Measurements from ENCODE around the gene CENPP.

CENPP gene

GRCh38 chr9:92516521-92516920, 190.8 kb downstream of the CENPP start:
- Histone ChIP-seq H3F3A (ENCODE audit: insufficient read depth, low read length) (no peaks in the 10 kb centered on the region), H3K4me2 (ENCODE audit: low read depth, low read length) (no peak overlapping the region), H4K20me1 (ENCODE audit: insufficient read depth, low read length) (no peaks in the 10 kb centered on the region), H3K27me3 (replicated peaks; ENCODE audit: insufficient read depth, low read length) (no peaks in the 10 kb centered on the region), H3K79me2 (ENCODE audit: low read length) (no peaks in the 10 kb centered on the region), H3K36me3 (replicated peaks; ENCODE audit: insufficient read depth, low read length) (no peaks in the 10 kb centered on the region), H3K27ac (ENCODE audit: low read length) (no peak overlapping the region), H2AFZ (ENCODE audit: low read length) (no peak overlapping the region), H3K4me3 (ENCODE audit: low read length) (no peak overlapping the region), H3K4me1 (ENCODE audit: low read length) (0 out of 2 replicates have a peak, but pooled peaks cover 2% of the 10 kb centered on the region), H3K9me3 (replicated peaks; ENCODE audit: insufficient read depth, low read length) (no peaks in the 10 kb centered on the region), H3K9ac (ENCODE audit: low read length) (no peak overlapping the region), H3K9me2 (replicated peaks; ENCODE audit: insufficient read depth, low read length) (no peaks in the 10 kb centered on the region)
- no peak for TF ChIP-seq EZH2phosphoT487 (IDR thresholded peaks at IDR 0.05; ENCODE audit: low read length)
- TF ChIP-seq CTCF (IDR thresholded peaks at IDR 0.05; ENCODE audit: low read length), result no peak
- no peak for TF ChIP-seq EZH2 (optimal IDR thresholded peaks at IDR 0.05; ENCODE audit: low read depth, low read length)
- DNase-seq, result no peak

GRCh38 chr9:92517046-92517445, 191.3 kb downstream of the CENPP start:
- Histone ChIP-seq H3K27me3 (replicated peaks; ENCODE audit: insufficient read depth, low read length) (no peaks in the 10 kb centered on the region), H3K4me2 (ENCODE audit: low read depth, low read length) (no peak overlapping the region), H4K20me1 (ENCODE audit: insufficient read depth, low read length) (no peaks in the 10 kb centered on the region), H3K4me1 (ENCODE audit: low read length) (0 out of 2 replicates have a peak, but pooled peaks cover 2% of the 10 kb centered on the region), H3K9ac (ENCODE audit: low read length) (no peak overlapping the region), H3K9me3 (replicated peaks; ENCODE audit: insufficient read depth, low read length) (no peaks in the 10 kb centered on the region), H3K36me3 (replicated peaks; ENCODE audit: insufficient read depth, low read length) (no peaks in the 10 kb centered on the region), H3F3A (ENCODE audit: insufficient read depth, low read length) (no peaks in the 10 kb centered on the region), H3K4me3 (ENCODE audit: low read length) (no peak overlapping the region), H2AFZ (ENCODE audit: low read length) (no peak overlapping the region), H3K27ac (ENCODE audit: low read length) (no peak overlapping the region), H3K9me2 (replicated peaks; ENCODE audit: insufficient read depth, low read length) (no peaks in the 10 kb centered on the region), H3K79me2 (ENCODE audit: low read length) (no peaks in the 10 kb centered on the region)
- no peak for DNase-seq
- no peak for TF ChIP-seq EZH2 (optimal IDR thresholded peaks at IDR 0.05; ENCODE audit: low read depth, low read length)
- TF ChIP-seq CTCF (IDR thresholded peaks at IDR 0.05; ENCODE audit: low read length), result no peak
- TF ChIP-seq EZH2phosphoT487 (IDR thresholded peaks at IDR 0.05; ENCODE audit: low read length), result no peak

- no peaks in the 10 kb centered on the region for H3F3A ChIP-seq (ENCODE audit: insufficient read depth, low read length)
- no peak overlapping the region for H2AFZ ChIP-seq (ENCODE audit: low read length)
- no peaks in the 10 kb centered on the region for H3K27me3 ChIP-seq (replicated peaks; ENCODE audit: insufficient read depth, low read length)
- no peak for TF ChIP-seq CTCF (IDR thresholded peaks at IDR 0.05; ENCODE audit: low read length)
- DNase-seq, result no peak
- H4K20me1 ChIP-seq (ENCODE audit: insufficient read depth, low read length), result no peaks in the 10 kb centered on the region
- H3K9me3 ChIP-seq (replicated peaks; ENCODE audit: insufficient read depth, low read length), result no peaks in the 10 kb centered on the region
- no peak overlapping the region for H3K27ac ChIP-seq (ENCODE audit: low read length)
- H3K4me2 ChIP-seq (ENCODE audit: low read depth, low read length), result no peak overlapping the region
- H3K36me3 ChIP-seq (replicated peaks; ENCODE audit: insufficient read depth, low read length), result no peaks in the 10 kb centered on the region
- no peak overlapping the region for H3K4me3 ChIP-seq (ENCODE audit: low read length)
- H3K9ac ChIP-seq (ENCODE audit: low read length), result no peak overlapping the region
- H3K79me2 ChIP-seq (ENCODE audit: low read length), result no peaks in the 10 kb centered on the region
- H3K4me1 ChIP-seq (ENCODE audit: low read length), result no peaks in the 10 kb centered on the region
- no peaks in the 10 kb centered on the region for H3K9me2 ChIP-seq (replicated peaks; ENCODE audit: insufficient read depth, low read length)
Measured at GRCh38 chr9:92518199-92518598, 192.4 kb downstream of the CENPP start.

Measured in MM.1S (cell line).